GM12878 (cell line): ENCODE measurements around the gene BMPR1B. TPM values are rescaled to one million over a fixed set of nuclear protein-coding genes. Genes with fewer than 3 reads are reported as not detected.

Experiments
- ATAC-seq: fragments of 200-7000 bp; cut with Tn5 transposase; 3 replicates; pipeline ENCODE4 v1.9.1; 2020; ENCODE audit warnings: mild to moderate bottlenecking, moderate library complexity
- BruUV-seq: library from RNA; stranded (reverse); fragments of 400-500 nt; replicated peaks from 2 replicates; lab custom pipeline; 2021; lab: Mats Ljungman, UMichigan
- CTCF ChIA-PET: fragments of 300-600 bp; sonication (Branson Sonifier 250); formaldehyde crosslinking; extraction: SDS; loops from one replicate; lab custom pipeline; 2021; ENCODE audit warnings: inconsistent platforms; lab: Yijun Ruan, JAX
- POLR2A ChIA-PET: fragments of 350-600 bp; formaldehyde crosslinking; extraction: SDS; loops from one replicate; lab custom pipeline; 2021; ENCODE audit warnings: inconsistent platforms; lab: Charles Lee
- RAD21 ChIA-PET: fragments of 300-600 bp; sonication (Branson Sonifier 250); formaldehyde crosslinking; loops from one replicate; lab custom pipeline; 2023; ENCODE audit warnings: antibody characterized with exemption; ENCODE audit not compliant: unreplicated experiment; lab: Charles Lee
- SMC1A ChIA-PET: fragments of 300-600 bp; sonication (Branson Sonifier 250); formaldehyde crosslinking; loops from one replicate; lab custom pipeline; 2023; ENCODE audit not compliant: unreplicated experiment, uncharacterized antibody; lab: Charles Lee
- DNase-seq: peaks from one replicate; pipeline ENCODE4 v3.0.0-alpha.2; 2011; ENCODE audit warnings: low read depth, low spot score
- FAIRE-seq: peaks from 3 replicates; lab custom pipeline; 2011; peaks lifted over from hg19 to GRCh38; lab: Jason Lieb, UNC
- H2AFZ ChIP-seq: 2 replicates; pipeline ENCODE4 v1.6.0; 2011; ENCODE audit warnings: low read depth, low read length, control low read depth; ENCODE audit not compliant: control insufficient read depth
- H3K27ac ChIP-seq: 2 replicates; pipeline ENCODE4 v1.5.1; 2011; ENCODE audit warnings: control low read depth; ENCODE audit not compliant: control insufficient read depth, insufficient read depth
- H3K27me3 ChIP-seq, 2 experiments: replicated peaks in 1 of 2; 2 replicates each; pipeline versions ENCODE4 v1.6.0 to v1.6.1; 2011; ENCODE audit warnings: low read length in 1 of 2; ENCODE audit not compliant: control insufficient read depth in 2 of 2, insufficient read depth in 2 of 2
- H3K36me3 ChIP-seq, 2 experiments: 2 replicates each; pipeline ENCODE4 v1.5.1; 2011; ENCODE audit warnings: low read length in 1 of 2; ENCODE audit not compliant: control insufficient read depth in 2 of 2, insufficient read depth in 2 of 2
- H3K4me1 ChIP-seq: 2 replicates; pipeline ENCODE4 v1.6.1; 2011; ENCODE audit warnings: mild to moderate bottlenecking, low read length, moderate library complexity, mixed read lengths; ENCODE audit not compliant: control insufficient read depth, insufficient read depth
- H3K4me2 ChIP-seq: 2 replicates; pipeline ENCODE4 v1.6.0; 2011; ENCODE audit warnings: control low read depth; ENCODE audit not compliant: control insufficient read depth, insufficient read depth
- H3K4me3 ChIP-seq: fragments of 200-600 bp; sonication (generic); 2 replicates; pipeline ENCODE4 v1.5.1; 2016
- H3K79me2 ChIP-seq: 2 replicates; pipeline ENCODE4 v1.6.0; 2011; ENCODE audit warnings: low read length; ENCODE audit not compliant: control insufficient read depth, insufficient read depth
- H3K9ac ChIP-seq: 2 replicates; pipeline ENCODE4 v1.8.0; 2011; ENCODE audit warnings: low read length, control low read depth, mixed read lengths; ENCODE audit not compliant: control insufficient read depth, insufficient read depth
- H3K9me3 ChIP-seq: replicated peaks from 3 replicates; pipeline ENCODE4 v1.5.1; 2011; ENCODE audit warnings: mild to moderate bottlenecking, low read length; ENCODE audit not compliant: control insufficient read depth, insufficient read depth
- H4K20me1 ChIP-seq: 2 replicates; pipeline ENCODE4 v1.6.0; 2011; ENCODE audit not compliant: control insufficient read depth, insufficient read depth
- BCLAF1 ChIP-seq: fragments of 450-650 bp; IDR thresholded peaks from 2 replicates; pipeline ENCODE4 v1.6.1; 2017; ENCODE audit warnings: antibody characterized with exemption, mild to moderate bottlenecking, moderate library complexity
- BMI1 ChIP-seq: fragments of 450-650 bp; IDR thresholded peaks from 2 replicates; pipeline ENCODE4 v1.6.1; 2016; ENCODE audit warnings: mild to moderate bottlenecking, moderate library complexity, borderline replicate concordance
- EP300 ChIP-seq, 2 experiments: fragments of 150-350 bp in 1 of 2; IDR thresholded peaks; 2 replicates each; pipeline ENCODE4 v1.6.1; 2011 to 2012; ENCODE audit warnings: low read depth in 2 of 2, low read length in 2 of 2, borderline replicate concordance in 1 of 2, improper control_type of control experiment in 1 of 2, inconsistent platforms in 1 of 2; ENCODE audit not compliant: control insufficient read depth in 1 of 2
- HDGF ChIP-seq: fragments of 450-650 bp; IDR thresholded peaks from 2 replicates; pipeline ENCODE4 v1.6.1; 2016; ENCODE audit warnings: antibody characterized with exemption
- IKZF1 ChIP-seq: fragments of 450-650 bp; conservative IDR thresholded peaks from 2 replicates; pipeline ENCODE4 v1.6.1; 2017; ENCODE audit warnings: antibody characterized with exemption, mild to moderate bottlenecking
- NR2F1 ChIP-seq: fragments of 450-650 bp; conservative IDR thresholded peaks from 2 replicates; pipeline ENCODE4 v1.6.1; 2017; ENCODE audit warnings: mild to moderate bottlenecking
- RAD21 ChIP-seq: IDR thresholded peaks from 2 replicates; pipeline ENCODE4 v1.6.1; 2011; ENCODE audit warnings: mild to moderate bottlenecking, low read depth, low read length, moderate library complexity; ENCODE audit not compliant: insufficient read depth
- RCOR1 ChIP-seq: conservative IDR thresholded peaks from 2 replicates; pipeline ENCODE4 v1.6.1; 2012; ENCODE audit warnings: low read depth, low read length, improper control_type of control experiment
- WGBS: methylation state at CpG from one replicate; pipeline ENCODE4 v1.1.6; 2016; ENCODE audit warnings: low lambda C conversion rate; ENCODE audit not compliant: insufficient replicate concordance, insufficient coverage; ENCODE audit errors: missing lambda C conversion rate; 5-methylcytosine and 5-hydroxymethylcytosine counted together
- in situ Hi-C: fragments of 300-500 bp; cut with MboI; formaldehyde crosslinking; loops from 9 replicates; pipeline ENCODE4 v1.14.3; 2018; ENCODE audit warnings: mixed read lengths
- intact Hi-C: fragments of 100-400 bp; cut with micrococcal nuclease; formaldehyde crosslinking; loops from one replicate; pipeline ENCODE4 v1.14.2; 2022; ENCODE audit not compliant: unreplicated experiment
- polyA plus RNA-seq, 11 experiments: library from polyadenylated mRNA; depleted of rRNA in 4 of 11; unstranded in 6 of 11; stranded (reverse) in 5 of 11; fragments of >200 nt; fragmentation: Nextera tagmentation in 4 of 11; fragmentation: Illumina TruSeq in 1 of 11; extraction: Ambion mirVana in 4 of 11; extraction: Trizol in 1 of 11; gene quantifications; 1 replicate in 1 of 11; 2 replicates in 10 of 11; pipeline versions ENCODE4 v1.2.1 to v1.2.3, GENCODE V29; 2011 to 2016; ENCODE audit warnings: inconsistent platforms in 2 of 11, missing spikeins in 2 of 11, low read depth in 1 of 11
- total RNA-seq, 4 experiments: library from RNA; depleted of rRNA in 3 of 4; stranded (reverse); fragments of >200 nt in 3 of 4; fragmentation: Illumina TruSeq in 1 of 4; extraction: Trizol in 1 of 4; gene quantifications; 2 replicates each; pipeline versions ENCODE4 v1.2.1 to v1.2.3, GENCODE V29; 2013 to 2021
- TF ChIP-seq, protein P1 (sequence below): IDR thresholded peaks from 2 replicates; pipeline ENCODE4 v1.6.1; 2012; ENCODE audit warnings: low read depth, low read length, improper control_type of control experiment
- TF ChIP-seq, protein P2 (sequence below): fragments of 450-650 bp; formaldehyde crosslinking; IDR thresholded peaks from 2 replicates; pipeline ENCODE4 v1.5.0; 2022; ENCODE audit warnings: mild to moderate bottlenecking, missing genetic modification characterization
- TF ChIP-seq, protein P3 (sequence below): IDR thresholded peaks from 2 replicates; pipeline ENCODE4 v1.6.1; 2012; ENCODE audit warnings: improper control_type of control experiment, low read depth, low read length; ENCODE audit not compliant: insufficient replicate concordance
- TF ChIP-seq, protein P4 (sequence below): IDR thresholded peaks from 2 replicates; pipeline ENCODE4 v1.6.1; 2011; ENCODE audit warnings: low read depth, mild to moderate bottlenecking, low read length, moderate library complexity, borderline replicate concordance; ENCODE audit errors: extremely low read depth

Gene BMPR1B
- total and polyA plus RNA-seq, 10 of the 15 experiments (the other 5 are each of a cell fraction or from before 2014, with no cell fraction given), result not detected

DNA sequence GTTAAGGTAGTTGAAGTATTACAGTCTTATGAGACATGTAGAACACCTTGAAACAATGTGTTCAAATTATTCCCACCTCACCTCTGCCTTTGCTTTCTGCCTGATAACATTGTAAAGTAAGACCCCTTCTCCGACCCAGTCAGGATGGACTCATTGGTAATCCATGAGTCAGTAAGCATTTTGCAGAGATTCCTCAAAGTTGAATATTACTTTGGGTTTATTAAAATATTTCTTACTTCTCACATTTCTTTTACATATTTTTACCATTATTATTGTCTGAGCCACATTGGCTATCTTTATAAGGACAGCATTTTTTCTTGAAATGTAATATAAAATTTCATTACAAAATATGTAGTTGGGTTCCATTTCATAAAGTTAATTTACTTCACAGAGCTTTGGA lies 201.6 kb downstream of the BMPR1B start:
- no peak overlapping the region for H3K9ac ChIP-seq
- ATAC-seq (no peak), FAIRE-seq (no peak), DNase-seq (no peak)
- intact Hi-C loops (no loop called here), in situ Hi-C loops (no loop called here)
- H3K4me1 ChIP-seq, result no peaks in the 10 kb centered on the region
- no peak overlapping the region for H2AFZ ChIP-seq
- H3K4me2 ChIP-seq, result no peak overlapping the region
- no peaks in the 10 kb centered on the region for H3K9me3 ChIP-seq
- no TSS peak for BruUV-seq
- no peaks in the 10 kb centered on the region for H3K79me2 ChIP-seq
- POLR2A ChIA-PET, result no interaction called here
- H3K27me3 ChIP-seq, result no peaks in the 10 kb centered on the region
- 29% methylated on average over 1 of the region's 1 CpG for WGBS
- no peak overlapping the region for H3K4me3 ChIP-seq
- CTCF ChIA-PET, result no interaction called here
- RAD21 ChIA-PET, result no interaction called here
- no peaks in the 10 kb centered on the region for H3K36me3 ChIP-seq
- H3K27ac ChIP-seq, result no peak overlapping the region
- no peaks in the 10 kb centered on the region for H4K20me1 ChIP-seq
- SMC1A ChIA-PET, result no interaction called here
- TF ChIP-seq, protein P1, sequence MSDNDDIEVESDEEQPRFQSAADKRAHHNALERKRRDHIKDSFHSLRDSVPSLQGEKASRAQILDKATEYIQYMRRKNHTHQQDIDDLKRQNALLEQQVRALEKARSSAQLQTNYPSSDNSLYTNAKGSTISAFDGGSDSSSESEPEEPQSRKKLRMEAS, result no peak
- TF ChIP-seq BMI1 (no peak), RAD21 (no peak), BCLAF1 (no peak), NR2F1 (no peak), IKZF1 (no peak), HDGF (no peak), EP300 (IDR thresholded peaks at IDR 0.05; ENCODE audit: borderline replicate concordance in 1 of 2, control insufficient read depth in 1 of 2, low read depth in 2 of 2, low read length in 2 of 2) (no peak), RCOR1 (no peak)
- TF ChIP-seq, protein P2, sequence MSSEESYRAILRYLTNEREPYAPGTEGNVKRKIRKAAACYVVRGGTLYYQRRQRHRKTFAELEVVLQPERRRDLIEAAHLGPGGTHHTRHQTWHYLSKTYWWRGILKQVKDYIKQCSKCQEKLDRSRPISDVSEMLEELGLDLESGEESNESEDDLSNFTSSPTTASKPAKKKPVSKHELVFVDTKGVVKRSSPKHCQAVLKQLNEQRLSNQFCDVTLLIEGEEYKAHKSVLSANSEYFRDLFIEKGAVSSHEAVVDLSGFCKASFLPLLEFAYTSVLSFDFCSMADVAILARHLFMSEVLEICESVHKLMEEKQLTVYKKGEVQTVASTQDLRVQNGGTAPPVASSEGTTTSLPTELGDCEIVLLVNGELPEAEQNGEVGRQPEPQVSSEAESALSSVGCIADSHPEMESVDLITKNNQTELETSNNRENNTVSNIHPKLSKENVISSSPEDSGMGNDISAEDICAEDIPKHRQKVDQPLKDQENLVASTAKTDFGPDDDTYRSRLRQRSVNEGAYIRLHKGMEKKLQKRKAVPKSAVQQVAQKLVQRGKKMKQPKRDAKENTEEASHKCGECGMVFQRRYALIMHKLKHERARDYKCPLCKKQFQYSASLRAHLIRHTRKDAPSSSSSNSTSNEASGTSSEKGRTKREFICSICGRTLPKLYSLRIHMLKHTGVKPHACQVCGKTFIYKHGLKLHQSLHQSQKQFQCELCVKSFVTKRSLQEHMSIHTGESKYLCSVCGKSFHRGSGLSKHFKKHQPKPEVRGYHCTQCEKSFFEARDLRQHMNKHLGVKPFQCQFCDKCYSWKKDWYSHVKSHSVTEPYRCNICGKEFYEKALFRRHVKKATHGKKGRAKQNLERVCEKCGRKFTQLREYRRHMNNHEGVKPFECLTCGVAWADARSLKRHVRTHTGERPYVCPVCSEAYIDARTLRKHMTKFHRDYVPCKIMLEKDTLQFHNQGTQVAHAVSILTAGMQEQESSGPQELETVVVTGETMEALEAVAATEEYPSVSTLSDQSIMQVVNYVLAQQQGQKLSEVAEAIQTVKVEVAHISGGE (CRISPR knock-in tag), result no peak
- TF ChIP-seq, protein P3, sequence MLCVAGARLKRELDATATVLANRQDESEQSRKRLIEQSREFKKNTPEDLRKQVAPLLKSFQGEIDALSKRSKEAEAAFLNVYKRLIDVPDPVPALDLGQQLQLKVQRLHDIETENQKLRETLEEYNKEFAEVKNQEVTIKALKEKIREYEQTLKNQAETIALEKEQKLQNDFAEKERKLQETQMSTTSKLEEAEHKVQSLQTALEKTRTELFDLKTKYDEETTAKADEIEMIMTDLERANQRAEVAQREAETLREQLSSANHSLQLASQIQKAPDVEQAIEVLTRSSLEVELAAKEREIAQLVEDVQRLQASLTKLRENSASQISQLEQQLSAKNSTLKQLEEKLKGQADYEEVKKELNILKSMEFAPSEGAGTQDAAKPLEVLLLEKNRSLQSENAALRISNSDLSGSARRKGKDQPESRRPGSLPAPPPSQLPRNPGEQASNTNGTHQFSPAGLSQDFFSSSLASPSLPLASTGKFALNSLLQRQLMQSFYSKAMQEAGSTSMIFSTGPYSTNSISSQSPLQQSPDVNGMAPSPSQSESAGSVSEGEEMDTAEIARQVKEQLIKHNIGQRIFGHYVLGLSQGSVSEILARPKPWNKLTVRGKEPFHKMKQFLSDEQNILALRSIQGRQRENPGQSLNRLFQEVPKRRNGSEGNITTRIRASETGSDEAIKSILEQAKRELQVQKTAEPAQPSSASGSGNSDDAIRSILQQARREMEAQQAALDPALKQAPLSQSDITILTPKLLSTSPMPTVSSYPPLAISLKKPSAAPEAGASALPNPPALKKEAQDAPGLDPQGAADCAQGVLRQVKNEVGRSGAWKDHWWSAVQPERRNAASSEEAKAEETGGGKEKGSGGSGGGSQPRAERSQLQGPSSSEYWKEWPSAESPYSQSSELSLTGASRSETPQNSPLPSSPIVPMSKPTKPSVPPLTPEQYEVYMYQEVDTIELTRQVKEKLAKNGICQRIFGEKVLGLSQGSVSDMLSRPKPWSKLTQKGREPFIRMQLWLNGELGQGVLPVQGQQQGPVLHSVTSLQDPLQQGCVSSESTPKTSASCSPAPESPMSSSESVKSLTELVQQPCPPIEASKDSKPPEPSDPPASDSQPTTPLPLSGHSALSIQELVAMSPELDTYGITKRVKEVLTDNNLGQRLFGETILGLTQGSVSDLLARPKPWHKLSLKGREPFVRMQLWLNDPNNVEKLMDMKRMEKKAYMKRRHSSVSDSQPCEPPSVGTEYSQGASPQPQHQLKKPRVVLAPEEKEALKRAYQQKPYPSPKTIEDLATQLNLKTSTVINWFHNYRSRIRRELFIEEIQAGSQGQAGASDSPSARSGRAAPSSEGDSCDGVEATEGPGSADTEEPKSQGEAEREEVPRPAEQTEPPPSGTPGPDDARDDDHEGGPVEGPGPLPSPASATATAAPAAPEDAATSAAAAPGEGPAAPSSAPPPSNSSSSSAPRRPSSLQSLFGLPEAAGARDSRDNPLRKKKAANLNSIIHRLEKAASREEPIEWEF, result no peak
- TF ChIP-seq, protein P4, sequence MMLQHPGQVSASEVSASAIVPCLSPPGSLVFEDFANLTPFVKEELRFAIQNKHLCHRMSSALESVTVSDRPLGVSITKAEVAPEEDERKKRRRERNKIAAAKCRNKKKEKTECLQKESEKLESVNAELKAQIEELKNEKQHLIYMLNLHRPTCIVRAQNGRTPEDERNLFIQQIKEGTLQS, result no peak
